ENCODE measurements around the gene PDIA4.

Gene PDIA4

DNA sequence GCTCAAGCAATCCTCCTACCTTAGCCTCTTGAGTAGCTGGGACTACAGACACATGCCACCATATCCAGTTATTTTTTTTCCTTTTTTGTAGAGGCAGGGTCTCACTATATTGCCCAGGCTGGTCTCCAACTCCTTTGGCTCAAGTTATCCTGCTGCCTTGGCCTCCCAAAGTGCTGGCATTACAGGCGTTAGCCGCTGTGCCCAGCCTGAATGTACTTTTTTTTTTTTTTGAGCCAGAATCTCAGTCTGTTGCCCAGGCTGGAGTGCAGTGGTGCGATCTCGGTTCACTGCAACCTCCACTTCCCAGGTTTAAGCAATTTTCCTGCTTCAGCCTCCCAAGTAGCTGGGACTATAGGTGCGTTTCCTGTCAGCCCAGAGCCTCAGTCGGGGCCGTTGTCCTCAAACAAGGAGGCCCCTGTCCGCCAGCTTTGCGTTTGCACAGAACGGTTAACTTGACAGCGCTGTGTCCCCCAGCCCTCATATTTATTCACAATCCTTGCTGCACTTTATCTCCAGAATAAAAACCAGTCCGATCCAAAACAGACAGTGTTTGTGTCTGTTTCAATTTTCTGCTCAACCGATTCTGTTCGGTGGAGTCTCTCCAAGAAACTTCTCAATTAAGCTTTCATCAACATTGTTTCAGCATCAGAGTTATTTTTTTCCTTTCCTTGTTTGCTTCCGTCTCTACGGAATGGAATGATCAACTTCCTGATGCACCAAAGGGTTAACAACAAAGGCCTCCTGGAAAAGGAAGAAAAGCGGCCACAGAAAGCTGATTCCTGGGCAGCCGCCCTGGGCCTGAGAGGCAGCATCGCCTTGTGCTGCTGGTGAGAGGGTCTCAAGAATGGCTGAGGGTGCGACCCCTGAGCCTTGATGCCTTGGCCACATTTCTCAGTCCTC is 64.5 kb downstream of the PDIA4 start:
- DNase-seq: no peak

DNA sequence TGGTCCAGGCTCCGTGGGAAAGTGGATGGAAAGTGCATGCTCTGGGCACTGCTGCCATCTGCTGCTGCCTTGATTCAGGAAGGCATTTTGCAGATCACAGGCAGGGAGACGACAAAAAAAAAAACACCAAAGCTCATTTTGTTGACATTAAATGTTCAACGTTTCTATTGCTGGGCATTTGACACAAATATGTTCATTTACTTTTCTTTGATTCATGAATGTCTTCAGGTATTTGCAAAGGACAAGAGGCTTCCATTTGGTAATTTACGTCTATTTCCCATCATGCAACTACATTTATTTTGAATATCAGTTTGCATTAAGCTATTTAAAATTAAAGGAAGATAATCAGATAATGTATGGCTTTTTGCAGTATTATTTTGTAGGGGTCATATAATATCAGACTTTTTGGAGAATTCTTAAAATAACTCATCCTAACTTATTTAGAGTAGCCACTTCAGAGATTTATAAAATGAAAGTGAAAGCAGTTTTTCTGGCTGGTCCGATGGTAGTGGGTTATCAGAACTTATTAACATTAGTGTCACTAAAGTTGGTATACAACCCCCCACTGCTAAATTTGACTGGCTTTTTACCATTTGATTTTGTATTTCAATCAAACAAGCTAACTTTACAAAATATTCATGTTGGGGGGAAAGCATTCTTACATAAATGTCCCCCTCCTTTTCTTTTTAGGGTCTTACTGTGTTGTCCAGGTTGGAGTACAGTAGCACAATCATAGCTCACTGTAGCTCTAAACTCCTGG is 65.3 kb downstream of the PDIA4 start:
- DNase-seq: peak; percentile 79

DNA sequence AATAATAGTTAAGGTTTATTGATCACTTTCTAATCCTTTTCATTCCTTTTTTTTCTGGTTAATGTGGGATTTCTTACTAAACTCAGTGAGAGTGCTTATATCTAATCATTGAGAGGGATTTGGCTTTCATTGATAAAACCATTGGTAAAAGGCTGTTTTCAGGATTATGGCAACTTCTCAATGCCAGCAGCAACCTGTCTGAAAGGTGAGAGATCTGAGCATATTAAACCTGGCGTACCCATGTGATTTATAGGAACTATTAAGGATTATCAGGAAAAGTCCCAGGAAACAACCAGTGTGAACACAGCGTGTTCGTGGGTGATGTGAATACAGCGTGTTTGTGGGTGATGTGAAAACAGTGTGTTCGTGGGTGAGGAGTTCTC is 65.9 kb downstream of the PDIA4 start:
- DNase-seq: no peak

DNA sequence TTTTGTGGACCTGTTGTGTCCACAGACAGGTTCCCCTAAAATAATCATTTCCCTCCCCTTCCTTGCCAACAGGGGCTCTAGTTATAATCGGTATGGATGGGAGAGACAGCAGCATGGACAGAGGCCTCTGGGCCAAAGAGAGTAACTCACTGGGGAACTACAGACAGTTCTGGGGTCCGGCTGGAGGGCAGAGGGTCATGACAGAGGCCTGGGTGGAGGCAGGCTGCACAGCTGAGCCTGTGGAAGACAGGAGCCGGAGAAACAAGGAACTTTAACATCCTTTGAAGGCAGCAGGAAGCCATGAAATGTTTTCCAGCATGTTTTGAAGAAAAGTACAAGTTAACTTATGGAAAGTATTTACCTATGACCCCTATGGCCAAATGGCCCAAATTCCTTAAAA is 68.6 kb downstream of the PDIA4 start:
- DNase-seq: no peak

DNA sequence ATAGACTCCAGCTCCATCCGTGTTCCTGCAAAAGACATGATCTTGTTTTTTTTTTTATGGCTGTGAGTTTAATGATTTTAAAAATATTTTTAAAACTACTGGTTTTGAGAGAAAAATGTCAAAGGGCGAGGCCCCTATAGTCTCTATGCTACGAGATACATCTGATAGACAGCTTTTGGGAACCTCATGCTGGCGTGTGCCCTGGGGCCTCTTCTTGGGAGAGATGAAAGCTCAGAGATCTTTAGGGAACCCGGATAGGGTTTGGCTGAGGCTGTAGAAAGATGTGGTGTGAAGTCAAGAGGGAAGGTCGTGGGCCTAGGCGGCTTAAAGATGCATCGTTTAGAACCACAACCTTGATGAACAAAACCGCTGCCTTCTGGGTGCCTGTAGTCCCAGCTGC is 70.2 kb downstream of the PDIA4 start:
- DNase-seq: no peak

DNA sequence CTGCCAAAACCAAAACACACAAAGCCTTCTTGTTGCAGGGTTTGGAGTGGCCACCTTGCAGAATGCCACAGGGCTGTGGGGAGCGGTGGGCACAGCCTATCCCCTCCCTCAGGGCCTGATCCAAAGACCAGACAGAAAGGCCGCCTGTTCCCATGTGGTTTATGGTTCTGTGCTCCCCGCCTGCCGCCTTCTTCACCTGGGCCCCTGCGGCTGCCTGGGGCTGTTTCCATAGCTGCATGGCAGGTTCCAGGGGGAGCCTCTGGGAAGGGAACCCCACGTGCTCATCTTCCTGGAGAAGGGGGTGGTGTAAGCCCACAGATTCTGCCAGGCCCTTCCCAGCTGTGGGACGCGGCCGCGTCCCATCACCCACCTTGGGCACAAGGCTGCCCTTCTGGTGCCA is 73.5 kb downstream of the PDIA4 start:
- no peak for DNase-seq

DNA sequence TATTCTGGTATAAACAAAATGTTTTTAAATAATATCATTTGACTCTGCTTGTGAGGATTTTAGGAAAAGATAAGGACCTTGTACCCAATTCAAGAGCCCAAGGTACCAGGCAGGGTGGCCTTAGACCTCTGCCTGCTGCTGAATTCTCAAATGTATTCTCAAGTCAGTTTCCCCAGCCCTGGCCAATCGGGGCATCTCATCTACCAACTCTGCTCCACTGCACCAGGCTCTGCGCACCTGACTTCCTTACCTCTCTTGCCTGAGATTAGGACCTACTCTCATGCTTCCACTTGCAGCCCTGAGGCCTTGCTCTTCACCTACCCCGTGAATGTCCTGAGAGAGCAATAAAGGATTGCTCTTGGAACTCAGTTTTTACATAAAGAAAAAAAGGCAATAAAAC is 74.6 kb downstream of the PDIA4 start:
- no peak for DNase-seq

All from OCI-M1 (cell line).